GM18511 (cell line): ENCODE data around the gene NAV2.

Experiments used
- ATAC-seq: cut with Tn5 transposase; IDR thresholded peaks from one replicate; pipeline ENCODE4 v1.9.1; 2021; ENCODE audit warnings: mild to moderate bottlenecking, moderate library complexity; ENCODE audit not compliant: unreplicated experiment

Gene NAV2

DNA sequence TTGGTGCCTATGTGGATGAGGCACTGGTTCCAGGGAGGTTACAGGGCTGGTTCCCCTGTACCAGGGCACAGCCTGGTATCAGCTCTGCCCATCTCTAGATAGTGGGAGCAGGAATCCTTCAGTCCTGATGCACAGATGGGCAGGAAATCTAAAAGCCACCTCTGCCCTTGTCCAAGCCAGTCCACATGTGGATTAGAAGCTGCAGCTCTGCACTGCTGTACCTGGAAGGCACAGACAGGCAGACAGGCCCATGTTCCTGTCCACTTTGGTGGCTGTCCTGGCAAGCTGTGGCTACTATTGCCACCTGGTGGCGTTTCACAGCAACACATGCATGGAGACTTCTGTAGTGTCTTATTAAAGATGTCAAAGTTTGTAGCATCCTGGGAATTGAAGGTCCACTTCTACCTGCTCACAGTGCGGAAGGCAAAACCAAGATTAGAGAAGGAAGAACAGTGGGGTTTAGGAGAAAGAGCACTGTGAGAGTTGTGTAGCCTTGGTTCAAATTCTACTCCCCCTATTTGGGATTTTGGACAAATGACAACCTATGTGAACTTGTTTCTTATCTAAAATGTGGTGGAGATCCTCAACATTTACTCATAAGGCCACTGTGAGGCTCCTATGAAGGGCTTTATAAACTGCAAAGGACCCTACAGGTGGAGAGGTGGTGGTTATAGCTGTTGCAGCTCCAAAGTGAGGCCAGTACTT is 30.1 kb downstream of the NAV2 start:
- ATAC-seq: peak; percentile 82

DNA sequence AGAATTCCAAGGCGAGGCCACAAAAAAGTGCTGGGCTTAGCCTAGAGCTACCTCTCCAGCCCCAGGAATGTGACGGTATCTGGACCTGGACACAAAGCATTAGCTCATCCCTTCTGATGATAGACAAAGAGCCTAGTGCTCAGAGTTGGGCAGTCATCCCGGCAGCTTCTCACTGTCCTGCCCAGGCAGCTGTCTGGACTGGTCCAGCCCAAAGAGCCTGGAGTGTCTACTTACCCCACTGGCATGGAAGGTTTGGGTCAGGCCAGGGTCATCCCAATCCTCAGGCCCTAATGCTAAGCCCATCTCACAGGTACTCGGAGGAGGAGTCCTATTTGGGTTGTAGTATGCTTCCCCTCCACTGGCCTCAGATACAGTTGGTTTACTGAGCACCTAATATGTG is 31.0 kb downstream of the NAV2 start:
- ATAC-seq: no peak

DNA sequence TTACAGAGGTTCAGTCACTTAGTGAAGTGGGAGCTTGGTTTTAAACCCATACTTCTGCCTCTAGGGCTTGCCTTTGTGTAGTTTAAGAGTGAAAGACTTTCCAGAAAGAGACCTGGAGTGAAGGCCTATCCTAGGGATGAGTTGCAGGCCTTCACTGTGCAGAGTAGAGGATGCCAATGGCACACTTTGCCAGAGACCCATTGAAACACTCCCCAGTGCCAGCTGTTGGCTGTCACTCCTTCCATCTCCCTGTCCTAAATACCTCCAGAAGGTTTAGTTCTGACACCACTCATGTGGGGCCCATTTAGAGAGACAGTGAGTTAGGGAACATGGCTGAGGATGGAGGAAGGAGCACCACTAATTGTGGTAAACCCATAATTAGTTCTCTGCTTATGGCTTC is 31.5 kb downstream of the NAV2 start:
- no peak for ATAC-seq

DNA sequence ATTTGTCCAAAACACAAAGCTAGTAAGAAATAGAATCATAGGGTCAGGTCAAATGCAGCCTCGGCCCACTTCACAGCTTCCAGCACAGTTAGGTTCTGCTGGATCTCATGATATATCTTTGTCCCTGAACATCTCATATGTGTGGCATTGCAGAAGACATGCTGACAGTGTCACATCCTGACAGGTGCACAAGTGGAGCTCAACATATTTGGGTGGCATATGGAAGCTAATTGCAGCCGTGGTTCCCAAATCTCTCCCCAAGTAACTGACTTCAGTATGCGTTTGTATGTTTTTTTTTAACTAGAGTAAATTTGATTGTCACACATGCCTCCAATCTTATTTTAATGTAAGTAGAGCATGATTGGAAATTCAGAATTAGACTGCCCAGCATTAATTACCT is 33.4 kb downstream of the NAV2 start:
- no peak for ATAC-seq

DNA sequence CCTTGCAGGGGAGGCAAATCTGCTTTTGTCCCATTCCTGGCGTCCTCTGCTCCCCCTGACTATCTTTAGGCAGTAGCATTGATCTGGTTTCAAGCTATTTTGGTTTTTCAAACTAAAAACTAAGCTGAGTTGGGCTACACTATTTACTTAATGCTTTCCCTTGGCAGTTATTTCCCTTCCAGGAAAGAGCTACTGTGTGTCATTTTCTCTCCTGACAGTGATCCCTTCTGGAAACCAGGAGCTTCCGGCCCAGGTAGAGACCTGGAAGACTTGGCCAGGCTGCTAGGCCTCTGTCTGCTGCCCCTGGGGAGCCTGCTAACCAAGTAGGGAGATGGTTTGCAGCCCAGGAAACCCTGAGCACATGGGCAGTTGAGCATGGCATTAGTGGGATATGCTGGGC is 35.0 kb downstream of the NAV2 start:
- no peak for ATAC-seq

DNA sequence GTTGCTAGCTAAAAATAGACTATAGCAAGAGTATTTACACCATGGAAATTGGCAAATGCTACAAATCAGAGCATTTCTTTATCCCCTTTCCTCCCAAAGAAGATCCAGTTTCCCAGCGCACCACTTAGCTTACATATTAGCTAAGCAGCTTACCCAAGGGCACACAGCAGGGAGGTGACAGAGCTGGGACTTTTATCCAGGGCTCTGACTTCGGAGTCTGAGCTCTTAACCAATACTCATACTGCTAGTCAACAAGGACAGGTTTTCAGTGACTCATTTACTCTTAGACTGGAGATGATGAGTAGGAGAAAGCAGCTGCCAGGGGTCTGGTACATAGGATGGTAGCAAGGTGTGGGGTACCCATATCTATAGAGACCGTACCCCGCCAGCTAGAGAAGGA is 38.4 kb downstream of the NAV2 start:
- no peak for ATAC-seq

DNA sequence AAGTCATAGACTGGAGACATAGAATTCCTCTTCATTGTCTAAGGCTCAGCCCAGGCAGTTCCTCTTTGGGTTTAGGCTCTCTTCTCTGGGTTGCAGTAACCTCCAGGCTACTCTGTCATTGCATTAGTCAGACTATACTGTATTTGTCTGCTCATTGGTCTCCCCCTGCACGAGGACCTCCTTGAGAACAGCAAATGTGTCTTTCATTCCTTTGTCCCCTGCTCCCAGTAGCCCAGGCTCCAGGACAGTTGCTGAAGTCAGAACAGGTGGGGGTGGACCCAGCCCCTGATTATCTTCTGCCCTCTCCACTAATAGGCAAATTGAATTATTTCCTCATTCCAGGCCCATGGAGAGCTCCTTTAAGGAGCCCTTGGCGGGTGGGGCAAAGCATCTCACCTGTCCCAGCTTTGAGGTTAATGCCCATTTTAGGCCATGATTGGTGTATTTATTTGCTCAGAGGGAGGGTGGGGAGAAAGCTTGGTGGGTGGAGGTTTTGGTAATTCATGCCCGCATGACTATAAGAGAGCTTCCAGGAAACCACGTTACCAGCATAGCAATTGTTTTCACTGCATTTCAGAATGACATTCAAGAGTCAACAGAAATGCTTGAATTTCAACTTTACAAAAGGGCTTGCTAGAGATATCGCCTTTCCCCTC is 40.9 kb downstream of the NAV2 start:
- ATAC-seq: no peak

DNA sequence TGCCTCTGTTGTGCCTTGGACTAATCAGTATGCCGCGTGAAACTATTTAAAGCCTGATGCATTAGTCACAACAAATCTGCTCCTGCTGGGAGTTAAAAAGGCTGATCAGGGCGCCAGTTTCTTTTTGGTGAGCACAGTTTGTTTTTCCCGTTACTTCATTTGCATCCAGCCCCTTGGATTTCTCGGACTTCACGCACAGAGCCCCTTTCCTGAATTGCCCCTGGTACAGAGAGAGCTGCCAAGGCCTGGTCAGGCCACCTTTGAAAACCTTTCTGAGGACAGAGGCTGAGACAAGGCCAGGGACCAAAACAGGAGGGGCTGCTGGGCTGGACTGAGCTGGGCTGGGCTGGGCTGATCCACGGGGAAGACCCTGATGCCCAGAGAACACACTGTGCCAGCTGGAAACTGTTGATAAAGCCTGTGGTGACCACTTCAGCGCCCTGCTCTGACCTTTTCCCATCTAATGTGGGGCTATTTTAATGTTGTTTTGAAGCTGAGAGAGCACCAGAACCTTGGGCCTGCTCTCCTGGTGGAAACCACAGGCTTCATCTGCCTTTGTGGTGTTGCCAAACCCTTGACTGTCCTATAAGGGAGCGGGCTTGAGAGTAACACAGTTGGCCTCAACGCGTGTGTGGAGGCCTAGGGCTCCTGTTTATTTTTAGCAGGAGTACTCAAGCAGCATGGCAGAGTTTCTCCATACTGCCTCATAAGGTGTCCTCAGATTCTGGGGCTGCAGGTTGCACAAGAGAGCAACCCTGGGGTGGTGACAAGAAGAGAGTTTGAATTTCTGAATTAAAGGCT is 44.2 kb downstream of the NAV2 start:
- ATAC-seq: no peak

DNA sequence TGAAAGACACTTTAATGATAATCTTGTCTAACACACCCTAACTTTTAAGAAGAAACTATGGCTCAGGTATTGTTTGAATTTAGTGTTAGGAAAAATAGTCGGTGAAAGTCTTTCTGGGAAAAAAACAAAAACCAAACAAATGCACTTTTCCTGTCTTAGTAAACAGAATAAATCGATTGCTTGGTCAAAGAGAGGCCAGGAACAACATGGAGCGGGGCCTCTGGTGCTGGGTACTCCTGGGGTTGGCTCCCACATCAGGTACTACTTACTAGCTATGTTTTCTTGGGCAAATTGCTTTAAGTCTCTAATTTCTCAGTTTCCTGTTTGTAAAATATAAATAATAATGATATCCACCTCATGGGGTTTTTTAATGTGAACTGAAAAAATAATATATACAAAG is 46.8 kb downstream of the NAV2 start:
- ATAC-seq: no peak

DNA sequence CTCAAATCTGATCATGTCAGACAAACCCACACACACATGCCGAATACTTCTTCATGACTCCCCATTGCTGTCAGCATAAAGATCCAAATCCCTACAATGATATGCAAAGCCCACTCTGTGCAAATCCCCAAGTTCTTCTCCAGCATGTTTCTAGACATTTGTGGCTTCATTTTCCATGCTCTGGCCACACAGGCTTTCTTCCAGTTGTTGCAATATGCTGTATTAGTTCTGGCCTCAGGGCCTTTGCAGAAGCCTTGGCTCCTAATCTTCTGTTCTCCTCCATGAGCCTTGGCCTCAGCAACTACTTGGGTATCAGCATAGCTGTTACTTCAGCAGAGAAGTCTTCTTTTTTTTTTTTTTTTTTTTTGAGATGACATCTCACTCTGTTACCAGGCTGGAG is 49.6 kb downstream of the NAV2 start:
- no peak for ATAC-seq

DNA sequence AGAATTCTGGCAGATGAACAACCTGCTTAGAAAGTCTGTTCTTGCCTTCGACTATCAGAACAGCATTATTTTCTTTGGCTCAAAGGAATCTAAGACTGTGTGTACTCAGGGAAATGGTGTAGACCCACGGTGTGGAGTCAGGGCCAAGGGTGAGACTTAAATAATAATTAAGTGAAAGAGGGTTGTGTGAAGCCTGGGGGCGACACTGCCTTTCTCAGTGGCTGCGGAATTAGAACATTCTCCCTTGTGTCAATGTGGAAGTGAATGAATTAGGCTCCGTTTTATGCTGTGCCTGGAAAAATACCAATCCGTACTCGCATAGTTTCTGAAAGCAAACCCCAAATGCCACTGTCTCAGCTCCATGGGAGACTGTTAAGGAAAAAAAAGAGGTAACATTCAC is 50.7 kb downstream of the NAV2 start:
- no peak for ATAC-seq

DNA sequence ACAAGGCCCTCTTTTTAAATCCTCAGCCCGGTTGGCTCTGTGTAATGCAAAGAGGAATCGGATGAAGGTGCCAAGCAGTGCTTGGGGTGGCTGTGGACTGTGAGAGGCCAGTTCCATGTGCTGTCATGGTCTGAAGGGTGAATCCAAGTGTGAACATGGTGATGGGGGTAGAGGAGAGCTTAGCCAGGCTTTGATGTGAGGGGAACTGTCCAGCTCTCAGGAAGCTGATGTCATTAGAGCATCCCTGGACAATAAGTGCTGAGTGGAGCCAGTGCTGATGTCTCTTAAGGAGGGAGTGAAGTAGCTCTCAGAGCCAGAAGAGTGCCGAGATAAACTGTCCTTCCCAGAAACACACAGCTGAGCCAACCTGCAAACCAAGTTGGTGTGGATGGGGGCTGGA is 53.6 kb downstream of the NAV2 start:
- no peak for ATAC-seq

DNA sequence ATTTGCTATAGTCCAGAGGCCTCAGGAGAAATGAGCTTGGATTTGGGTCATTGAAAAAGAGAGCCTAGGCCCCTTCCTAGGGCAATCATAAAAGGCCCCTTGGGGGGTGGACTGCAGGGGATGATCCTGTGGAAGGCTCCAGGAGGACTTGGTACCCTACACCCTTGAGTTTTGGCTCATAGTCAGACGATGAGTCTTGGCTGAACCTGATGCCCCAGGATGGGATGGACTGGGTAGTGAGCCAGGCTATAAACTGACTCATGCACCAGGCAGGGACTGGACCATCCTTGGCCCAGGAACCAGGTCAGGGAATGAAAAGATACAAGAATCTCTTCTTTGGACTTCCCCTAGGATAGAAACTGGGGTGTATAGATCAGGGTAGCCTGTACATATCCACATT is 54.2 kb downstream of the NAV2 start:
- ATAC-seq: no peak

DNA sequence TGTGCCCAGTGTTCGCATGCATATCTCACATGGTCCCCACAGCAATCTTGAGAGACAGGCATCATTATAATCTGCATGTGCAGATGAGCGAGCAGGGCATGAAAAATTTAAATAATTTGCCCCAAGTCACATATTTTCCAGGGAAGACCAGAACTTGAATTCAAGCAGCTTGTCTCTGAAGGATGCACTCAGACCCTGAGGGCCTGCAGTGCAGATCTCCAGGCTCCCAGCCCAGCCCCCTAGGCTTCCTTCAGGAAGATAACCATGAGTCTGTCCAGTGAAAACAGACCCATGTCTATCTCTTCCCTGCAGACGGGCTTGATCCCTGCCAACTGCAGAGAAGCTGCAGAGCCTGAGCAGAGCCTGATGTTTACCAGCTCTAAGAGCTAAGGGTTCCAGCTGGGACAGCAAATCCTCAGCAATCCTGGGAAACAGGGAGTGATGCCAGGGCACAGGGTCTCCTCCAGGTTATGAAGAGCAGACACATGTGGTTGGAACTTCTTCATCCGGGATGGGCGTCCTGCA is 55.1 kb downstream of the NAV2 start:
- ATAC-seq: no peak

DNA sequence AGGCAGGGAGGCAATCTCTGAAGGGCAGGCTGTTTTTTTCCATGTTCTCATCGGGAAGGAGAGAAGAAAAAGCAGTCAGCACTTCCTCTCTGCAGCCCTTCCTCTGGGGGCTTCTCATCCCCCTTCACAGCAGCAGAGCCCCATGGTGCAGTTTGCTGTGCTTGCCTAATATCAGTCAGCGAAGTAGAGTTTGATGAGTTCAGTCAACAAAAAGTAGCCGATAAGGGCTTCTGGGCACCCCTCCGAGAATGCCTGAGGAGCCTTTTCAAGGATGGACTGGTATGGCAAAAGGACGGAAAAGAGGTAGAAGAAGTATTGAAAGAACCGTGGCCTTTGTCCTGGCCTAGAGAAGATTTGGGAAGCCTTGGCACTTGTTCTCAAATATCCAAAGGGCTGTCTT is 55.6 kb downstream of the NAV2 start:
- ATAC-seq: no peak

DNA sequence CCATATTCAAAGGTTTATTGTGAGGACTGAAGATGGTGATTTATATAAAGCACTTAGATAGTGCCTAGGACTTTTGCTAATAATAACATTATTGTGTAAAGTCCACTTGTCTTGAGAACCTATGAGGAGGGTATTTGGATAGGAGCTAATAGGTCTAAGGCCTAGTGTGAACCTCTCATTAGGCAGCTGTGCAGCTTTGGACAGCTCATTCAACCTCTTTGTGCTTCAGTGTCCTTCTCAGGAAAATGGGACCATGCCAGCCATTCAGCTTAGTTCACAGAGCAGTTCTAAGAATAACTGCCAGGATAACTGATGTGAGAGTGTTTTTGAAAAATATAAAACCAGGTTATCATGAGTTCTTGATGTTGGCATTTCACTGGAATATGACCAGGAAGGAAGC is 56.2 kb downstream of the NAV2 start:
- no peak for ATAC-seq

DNA sequence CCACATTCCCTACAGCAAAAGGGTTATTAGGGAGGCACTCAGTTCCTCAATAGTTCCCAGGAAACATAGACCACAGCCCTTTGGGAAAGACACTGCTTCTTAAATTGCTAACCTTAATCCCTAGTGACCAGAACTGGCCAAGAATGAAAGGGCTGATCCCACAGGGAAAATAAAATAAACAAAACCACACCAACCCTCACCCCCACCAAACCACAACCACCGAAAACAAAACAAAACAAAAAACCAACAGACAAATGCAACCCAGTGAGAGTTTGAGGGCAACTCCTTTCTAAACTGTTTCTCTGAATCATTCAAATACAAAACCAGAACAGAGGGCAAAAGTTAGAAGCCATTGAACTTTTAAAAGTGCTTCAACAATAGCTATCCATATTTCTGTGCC is 57.2 kb downstream of the NAV2 start:
- ATAC-seq: peak; percentile 72

DNA sequence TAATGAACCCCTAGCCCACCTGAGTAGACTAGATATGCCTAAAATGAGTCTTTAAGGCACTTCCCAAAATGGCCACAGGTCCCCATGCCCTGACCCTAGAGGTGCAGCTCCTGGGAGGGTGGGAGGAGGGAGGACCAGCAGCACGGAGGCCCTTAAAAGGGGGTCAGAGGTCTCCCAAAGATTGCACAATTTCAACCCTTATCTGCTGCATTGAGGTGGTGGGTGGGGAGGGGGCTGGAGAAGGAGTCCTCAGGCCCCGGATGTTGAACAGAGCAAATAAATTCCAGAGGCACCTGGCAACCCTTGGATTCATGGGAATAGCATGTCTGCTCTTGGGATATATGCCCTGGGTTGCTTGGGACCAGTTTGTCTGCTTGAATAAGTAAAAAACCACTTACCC is 57.6 kb downstream of the NAV2 start:
- no peak for ATAC-seq

DNA sequence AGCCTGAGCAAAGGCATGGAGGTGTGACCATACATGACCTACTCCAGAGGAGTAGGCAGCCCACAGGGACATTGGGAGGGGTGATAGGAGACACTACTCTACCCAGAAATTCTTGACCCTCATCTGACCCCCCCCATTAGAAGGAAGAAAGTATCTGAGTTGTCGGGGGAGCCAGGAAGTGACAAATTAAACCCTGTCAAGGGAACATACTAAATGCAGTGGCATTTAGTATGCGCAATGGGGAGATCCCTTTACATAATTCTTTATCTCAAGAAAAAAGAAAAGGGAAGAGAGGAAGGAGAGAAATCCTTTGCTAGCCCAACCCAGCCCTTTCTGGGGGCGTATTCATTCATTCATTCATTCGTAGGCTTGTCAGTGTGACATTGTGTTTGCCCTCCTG is 58.8 kb downstream of the NAV2 start:
- ATAC-seq: no peak

DNA sequence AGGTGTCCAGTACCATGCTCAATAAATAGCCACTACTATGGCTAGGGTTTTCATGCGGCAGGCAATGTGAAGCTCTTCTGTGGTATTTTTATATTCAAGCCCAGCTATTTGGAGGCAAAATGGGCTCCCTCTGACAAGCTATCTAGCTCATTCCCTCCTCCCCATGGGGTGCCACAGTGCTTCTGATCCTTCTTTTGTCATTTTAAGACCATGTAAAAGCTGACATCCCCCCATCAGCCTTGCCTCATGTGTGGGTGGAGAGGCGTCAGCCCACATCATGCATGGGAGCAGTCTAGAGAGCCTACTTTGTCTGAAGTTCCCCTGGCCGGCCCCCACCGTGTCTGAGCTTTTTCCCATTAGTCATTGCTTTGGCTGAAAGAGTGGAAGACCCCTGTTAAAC is 59.8 kb downstream of the NAV2 start:
- no peak for ATAC-seq

DNA sequence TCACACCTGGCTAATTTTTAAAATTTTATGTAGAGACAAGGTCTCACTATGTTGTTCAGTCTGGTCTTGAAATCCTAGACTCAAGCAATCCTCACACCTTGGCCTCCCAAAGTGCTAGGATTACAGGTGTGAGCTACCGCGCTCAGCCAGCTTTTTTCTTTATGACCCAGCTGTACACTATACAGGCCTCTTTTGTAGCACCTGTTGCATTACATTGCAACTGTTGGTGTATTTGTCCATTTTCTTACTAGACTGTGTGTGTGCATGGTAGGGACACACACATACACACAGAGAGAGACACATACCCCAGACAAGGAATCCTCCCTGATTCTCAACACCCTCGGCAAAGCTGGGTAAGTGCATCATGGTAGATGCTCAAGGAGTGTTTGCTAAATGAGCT is 61.7 kb downstream of the NAV2 start:
- no peak for ATAC-seq
